ENCODE results near the gene RNPS1.
"Not testable (repeated sequence)": the region's sequence is repeated elsewhere in the genome, so short reads cannot be mapped to it uniquely, and the experiment has no call there.

Gene RNPS1

GRCh38 chr16:2282262-2282661 is 14.3 kb upstream of the RNPS1 start:
- DNase-seq: no peak

DNA sequence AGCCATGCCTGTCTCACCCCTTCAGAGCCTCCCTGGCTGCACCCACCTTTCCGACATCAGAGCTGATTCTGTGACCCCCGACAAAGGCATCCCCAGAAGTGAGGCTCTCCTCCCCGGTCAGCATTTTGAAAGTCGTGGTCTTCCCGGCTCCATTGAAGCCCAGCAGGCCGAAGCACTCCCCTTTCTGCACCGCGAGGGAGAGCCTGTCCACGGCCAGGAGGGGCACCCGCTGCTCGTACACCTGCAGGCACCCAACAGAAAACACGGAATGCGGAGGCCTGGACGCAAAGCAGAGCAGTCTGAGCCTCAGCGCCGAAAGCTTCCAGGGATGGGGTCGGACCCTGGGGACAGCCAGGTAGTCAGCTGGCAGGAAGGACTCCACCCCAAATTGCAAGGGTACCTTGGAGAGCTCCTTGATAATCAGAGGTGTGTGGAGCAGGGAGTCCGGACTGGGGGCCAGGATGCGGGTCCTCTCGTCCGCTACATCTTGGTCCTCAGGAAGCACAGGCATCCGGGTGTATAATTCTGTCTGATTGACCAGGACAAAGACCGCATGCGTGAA is 13.1 kb upstream of the RNPS1 start:
- no peak for DNase-seq

GRCh38 chr16:2280461-2280860 is 12.5 kb upstream of the RNPS1 start:
- DNase-seq: no peak

DNA sequence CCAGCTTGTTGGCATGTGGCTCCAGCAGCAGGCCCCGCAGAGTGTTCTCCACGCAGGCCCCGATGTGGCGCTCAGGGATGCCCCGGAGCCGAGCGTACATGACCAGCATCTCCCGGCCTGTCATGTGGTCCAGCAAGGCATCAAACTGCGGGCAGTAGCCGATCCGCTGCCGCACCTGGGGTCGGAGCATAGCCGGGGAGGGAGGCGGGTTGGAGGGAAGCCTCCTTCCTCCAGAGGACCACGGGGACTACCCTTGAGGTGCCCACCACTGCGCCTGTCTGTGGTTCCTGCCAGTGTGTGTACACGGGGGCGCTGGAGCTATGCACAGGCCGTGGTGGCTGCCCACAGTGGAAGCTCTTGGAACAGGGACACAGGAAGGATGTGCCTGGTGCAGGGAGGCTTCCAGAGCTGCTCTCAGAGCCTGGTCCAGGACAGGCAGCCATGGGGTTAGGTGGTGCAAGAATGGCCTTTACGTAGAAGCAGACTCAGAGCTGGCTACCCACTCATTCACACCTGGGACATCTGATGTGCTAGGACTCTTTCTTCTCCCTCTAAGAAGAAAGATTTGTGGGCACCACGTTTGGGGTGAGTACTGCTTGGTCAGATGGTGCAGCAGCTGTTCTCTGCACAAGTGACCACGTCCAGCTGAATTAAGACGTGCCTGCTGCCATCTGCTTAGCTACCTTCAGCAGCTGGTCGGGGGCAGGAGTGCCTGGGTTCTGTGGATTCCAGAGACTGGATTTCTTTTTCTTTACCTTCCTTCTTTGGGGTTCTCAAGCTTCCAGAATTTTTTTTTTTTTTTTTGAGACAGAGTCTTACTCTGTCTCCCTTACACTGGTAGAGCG is 11.3 kb upstream of the RNPS1 start:
- DNase-seq: no peak

DNA sequence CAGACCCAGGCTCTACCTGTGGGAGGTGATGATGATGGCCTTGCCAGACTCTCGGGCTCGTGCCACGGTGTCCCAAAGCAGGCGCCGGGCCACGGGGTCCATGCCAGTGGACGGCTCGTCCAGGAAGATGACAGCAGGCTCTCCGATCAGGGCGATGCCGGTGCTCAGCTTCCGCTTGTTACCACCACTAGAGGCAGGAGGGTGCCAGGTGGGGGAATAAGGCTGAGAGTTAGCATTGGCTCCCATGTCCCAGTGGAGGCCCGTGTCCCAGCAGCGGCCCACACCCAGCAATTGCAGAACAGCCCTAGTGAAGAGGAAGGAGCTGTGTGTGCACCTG is 10.3 kb upstream of the RNPS1 start:
- no peak for DNase-seq

DNA sequence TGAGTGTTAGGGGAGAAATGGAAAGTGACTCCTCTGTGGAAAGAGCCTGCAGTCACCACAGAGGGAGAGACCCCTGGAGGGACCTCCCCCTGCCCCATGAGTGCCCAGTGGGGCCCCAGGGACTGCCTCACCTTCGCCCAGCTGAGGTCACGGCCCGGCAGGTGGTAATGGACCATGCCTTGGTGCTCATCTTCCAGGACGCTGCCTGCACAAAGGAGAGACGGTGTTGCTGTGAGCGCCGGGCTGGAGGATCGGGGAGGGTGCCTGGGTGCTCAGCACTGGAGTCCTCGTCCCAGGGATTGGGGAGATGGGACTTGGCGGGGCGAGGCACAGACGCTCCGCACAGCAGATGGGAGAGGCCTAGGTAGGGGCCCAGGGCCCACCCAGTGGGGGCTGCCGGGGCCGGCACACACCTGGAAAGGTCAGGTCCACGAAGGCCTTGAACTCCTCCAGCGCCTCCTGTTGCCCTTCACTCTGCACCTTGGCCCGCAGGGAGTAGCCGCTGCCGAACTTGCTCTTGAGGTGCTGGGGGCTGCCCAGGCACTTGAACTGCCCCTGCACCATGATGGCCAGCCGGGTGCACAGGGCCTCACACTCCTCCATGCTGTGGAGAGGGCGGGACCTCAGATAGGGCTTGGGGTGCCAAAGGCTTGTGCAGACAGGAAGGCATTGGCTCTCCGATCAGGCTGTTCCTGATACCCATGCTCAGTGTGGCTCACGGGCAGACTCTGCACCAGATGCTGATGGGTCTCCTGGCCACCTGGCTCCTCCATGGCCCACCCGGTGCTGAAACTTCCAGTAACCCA is 9.7 kb upstream of the RNPS1 start:
- DNase-seq: no peak

DNA sequence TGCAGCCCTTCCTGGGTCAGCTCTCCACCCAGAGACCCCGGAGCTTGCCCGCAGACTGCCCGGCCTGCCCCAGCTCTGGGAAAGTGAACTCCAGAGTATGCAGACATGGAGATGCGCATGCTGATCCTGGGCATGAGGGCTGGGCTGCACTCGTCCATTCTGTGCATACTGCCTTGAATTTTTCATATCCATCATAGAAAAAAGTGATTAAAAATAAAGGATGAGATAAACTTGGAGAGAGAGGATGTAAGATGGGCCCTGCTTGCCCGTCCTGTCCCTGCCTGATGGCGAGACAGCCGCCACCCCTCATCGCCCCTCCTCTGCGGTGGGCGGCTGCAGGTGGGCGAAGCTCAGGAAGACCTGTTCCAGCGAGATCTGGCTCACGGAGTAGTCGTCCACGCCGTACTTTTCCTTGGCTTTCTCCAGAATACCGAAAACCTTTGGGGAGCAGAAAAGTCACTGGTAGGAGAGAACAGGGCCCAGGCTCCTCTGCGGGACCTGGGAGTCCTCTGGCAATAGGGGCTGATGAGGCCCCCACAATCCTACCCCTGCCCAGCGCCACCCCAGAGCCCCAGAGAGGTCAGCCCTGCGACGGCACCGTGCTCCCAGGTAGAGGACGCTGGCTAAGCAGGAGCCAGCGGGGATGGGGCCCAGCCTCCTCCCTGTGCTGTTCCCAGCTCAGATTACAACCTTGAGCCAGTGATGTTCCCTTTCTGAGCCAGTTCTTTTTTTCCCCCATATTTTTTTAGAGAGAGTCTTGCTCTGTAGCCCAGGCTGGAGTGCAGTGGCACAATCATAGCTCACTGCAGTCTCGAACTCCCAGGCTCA is 8.7 kb upstream of the RNPS1 start:
- DNase-seq: no peak

DNA sequence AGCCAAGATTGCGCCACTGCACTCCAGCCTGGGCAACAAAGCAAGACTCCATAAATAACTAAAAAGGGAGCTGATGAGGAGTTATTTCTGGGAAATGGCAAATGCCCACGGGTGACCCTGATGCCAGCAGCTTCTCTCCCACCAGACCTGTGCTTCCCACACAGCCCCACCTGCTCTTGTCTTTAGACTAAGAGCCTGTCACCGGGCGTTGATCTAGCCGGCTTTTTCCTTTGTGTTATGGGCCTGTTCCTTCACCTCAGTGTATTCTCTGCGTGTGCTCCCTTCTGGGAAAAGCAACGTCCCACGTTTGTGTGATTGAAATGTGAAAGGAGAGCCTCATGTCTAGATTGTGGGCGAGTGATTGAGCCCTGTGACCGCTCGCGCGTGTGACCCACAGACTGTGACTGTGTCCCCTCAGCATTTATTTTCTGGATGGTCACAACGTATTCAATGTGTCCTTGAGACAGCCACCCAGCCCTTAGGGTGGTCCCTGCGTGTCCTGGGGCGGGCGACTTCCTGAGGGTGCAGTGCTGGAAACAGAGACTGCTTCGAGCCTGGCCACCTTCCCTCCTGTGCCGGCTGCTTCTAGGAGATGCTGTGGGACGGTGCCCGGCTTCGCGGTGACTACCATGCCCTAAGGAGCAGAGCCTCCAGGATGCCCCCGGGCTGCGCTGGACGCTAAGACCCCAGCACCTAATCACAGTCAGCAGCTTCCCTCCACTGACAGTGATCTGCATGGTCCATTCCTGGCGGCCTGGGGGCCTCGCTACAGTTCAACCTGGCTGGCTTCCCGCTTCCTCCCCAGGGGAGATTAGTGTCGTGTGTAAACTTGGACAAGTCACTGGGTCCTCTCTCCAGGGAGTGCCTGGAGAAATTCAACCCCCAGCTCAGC is 7.8 kb upstream of the RNPS1 start:
- DNase-seq: no peak

GRCh38 chr16:2273931-2274330 is 6.0 kb upstream of the RNPS1 start:
- no peak for DNase-seq

- no peak for DNase-seq
Measured at GRCh38 chr16:2273484-2273883, 5.6 kb upstream of the RNPS1 start.

DNA sequence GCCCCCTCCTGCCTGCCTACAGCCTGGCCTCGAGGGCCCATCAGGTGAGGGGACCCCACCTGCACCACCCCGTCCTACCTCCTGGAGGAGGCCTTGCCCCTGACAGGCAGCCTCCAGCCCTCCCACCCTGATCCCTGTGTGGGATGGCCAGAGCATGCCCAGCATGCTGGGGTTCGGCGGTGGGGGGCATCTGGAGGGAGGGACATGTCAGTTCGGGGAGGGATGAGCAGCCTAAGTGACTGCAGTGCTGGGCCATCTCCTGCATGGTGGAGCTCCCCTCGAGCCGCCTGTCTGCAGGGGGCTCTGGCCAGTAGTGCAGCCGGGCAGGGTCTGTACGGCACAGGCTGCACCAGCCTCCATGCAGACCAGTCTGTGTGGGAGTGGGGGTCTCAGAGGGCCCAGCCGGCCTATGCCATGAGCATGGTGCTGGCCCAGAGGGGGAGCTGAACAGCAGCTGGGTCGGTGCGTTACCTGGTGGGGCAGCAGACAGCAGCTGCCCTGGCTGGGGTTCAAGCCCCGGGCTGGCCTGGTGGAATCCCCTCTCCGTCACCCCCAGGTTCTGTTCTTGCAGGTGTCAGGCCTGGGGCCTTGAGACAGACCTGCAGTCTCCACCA is 4.0 kb upstream of the RNPS1 start:
- no peak for DNase-seq

GRCh38 chr16:2270588-2271470 is 2.9 kb upstream of the RNPS1 start:
- DNase-seq: no peak

GRCh38 chr16:2270070-2270462 is 2.1 kb upstream of the RNPS1 start:
- DNase-seq: no peak

GRCh38 chr16:2267505-2267912 is 417 bp downstream of the RNPS1 start:
- not testable (repeated sequence) for DNase-seq

- DNase-seq: not testable (repeated sequence)
Measured at GRCh38 chr16:2266887-2267286, 1.0 kb downstream of the RNPS1 start.

- not testable (repeated sequence) for DNase-seq
Measured at GRCh38 chr16:2263026-2263425, 4.9 kb downstream of the RNPS1 start.

DNA sequence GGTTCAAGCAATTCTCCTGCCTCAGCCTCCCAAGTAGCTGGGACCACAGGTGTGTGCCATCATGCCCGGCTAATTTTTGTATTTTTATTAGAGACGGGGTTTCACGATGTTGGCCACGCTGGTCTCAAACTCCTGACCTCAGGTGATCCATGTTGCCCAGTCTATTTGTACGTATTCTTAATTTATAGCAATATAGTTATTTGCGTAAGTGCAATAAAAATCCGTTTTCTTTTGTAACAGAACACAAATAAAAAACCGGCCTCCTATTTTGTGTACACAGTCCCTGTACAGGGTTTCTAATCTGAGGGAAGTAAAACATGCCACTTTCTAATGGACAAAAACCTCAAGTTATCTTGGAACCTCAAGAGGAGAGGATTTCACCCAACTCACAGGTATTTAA is 7.7 kb downstream of the RNPS1 start:
- no peak for DNase-seq

- DNase-seq: not testable (repeated sequence)
Measured at GRCh38 chr16:2258530-2258929, 9.4 kb downstream of the RNPS1 start.

GRCh38 chr16:2257726-2258125 is 10.2 kb downstream of the RNPS1 start:
- DNase-seq: no peak

DNA sequence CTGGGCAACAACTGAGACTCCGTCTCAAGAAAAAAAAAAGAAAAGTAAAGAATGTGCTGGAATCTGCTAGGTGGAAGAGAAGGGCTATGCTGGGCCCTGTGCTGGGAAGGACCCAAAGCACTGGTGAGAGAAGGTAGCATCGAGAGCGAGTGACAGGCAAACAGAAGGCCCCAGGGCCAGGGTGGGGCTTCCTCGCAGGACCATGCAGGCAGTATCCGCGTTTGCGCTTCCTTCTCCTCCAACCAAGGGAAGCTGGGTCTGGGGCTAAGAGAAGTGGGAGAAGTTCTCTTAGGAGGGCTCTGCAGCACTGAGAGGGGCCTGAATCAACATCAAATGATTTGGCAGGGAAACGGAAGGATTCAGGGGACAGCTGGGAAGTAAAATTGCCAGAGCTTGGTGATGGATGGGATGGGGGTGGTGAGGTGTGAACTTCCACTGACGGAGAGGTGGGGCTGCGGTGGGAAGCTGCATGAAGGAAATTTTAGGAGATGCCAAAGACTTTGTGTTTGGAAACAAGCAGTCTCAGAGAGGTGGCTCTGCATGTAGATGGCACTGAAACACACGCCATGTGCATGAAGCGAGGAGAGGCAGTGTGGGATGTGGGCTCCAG is 11.3 kb downstream of the RNPS1 start:
- no peak for DNase-seq
